BJ (cell line): ENCODE measurements around the gene ULK1. TPM values are rescaled to one million over a fixed set of nuclear protein-coding genes. Genes with fewer than 3 reads are reported as not detected.
A peak's percentile ranks its signal among the peaks of the same experiment; 100 is the strongest.

ENCODE experiments used
- CTCF ChIA-PET: fragments of 350-600 bp; formaldehyde crosslinking; extraction: SDS; loops from one replicate; lab custom pipeline; 2021; ENCODE audit warnings: antibody characterized with exemption, inconsistent platforms; lab: Yijun Ruan, JAX
- POLR2A ChIA-PET: fragments of 300-600 bp; sonication (Branson Sonifier 250); formaldehyde crosslinking; extraction: SDS; loops from one replicate; lab custom pipeline; 2021; ENCODE audit warnings: antibody characterized with exemption; lab: Charles Lee
- DNase-seq: peaks from one replicate; pipeline ENCODE4 v3.0.0-alpha.2; 2011; ENCODE audit warnings: low read depth
- H3K27me3 ChIP-seq: 2 replicates; pipeline ENCODE4 v1.6.0; 2011; ENCODE audit warnings: low read length; ENCODE audit not compliant: control insufficient read depth, insufficient read depth
- H3K36me3 ChIP-seq: 2 replicates; pipeline ENCODE4 v1.5.1; 2011; ENCODE audit warnings: low read length; ENCODE audit not compliant: control insufficient read depth, insufficient read depth
- H3K4me3 ChIP-seq: 2 replicates; pipeline ENCODE4 v1.5.1; 2011; ENCODE audit warnings: low read depth, mild to moderate bottlenecking, control low read depth, low read length
- polyA plus RNA-seq: library from polyadenylated mRNA; depleted of rRNA; stranded (reverse); fragments of >200 nt; gene quantifications from 2 replicates; pipeline ENCODE4 v1.2.3, GENCODE V29; 2011
- TF ChIP-seq, protein P1 (sequence below): IDR thresholded peaks from 2 replicates; pipeline ENCODE4 v1.5.1; 2011; ENCODE audit warnings: low read depth, mild to moderate bottlenecking, control low read depth, inconsistent platforms, low read length, moderate library complexity; ENCODE audit not compliant: insufficient read depth

The ULK1 gene
- polyA plus RNA-seq, 1 experiment, result 13.7 TPM

DNA sequence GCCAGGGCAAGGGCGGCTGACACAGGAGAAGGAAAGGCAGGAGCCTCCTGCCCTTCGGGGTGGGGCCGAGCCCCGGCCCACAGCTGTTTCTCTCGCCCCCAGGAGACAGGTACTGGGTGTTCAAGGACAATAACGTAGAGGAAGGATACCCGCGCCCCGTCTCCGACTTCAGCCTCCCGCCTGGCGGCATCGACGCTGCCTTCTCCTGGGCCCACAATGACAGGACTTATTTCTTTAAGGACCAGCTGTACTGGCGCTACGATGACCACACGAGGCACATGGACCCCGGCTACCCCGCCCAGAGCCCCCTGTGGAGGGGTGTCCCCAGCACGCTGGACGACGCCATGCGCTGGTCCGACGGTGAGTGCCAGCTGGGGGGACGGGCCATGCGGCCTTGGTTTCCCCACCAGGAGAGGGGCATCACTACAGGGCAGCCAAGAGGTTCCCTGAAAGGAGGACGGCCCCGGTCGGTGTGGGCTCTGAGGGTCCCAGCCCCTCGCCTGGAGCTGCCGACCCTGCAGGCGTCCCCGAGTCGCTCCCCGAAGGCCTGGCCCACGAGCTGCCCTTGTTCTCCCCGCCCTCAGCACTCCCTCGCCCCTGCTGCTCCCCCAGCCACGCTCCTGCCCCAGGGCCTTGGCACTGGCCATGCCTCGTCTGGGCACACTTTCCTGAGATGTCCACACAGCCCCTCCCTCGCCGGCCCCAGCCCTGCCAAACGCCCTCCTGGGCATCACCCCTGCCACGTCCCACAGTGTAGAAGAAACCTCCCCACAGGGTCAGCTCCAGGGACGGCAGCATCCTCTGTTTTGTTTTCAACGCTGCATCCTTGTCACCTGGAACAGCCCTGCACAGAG lies 44.5 kb upstream of the ULK1 start:
- TF ChIP-seq, protein P1, sequence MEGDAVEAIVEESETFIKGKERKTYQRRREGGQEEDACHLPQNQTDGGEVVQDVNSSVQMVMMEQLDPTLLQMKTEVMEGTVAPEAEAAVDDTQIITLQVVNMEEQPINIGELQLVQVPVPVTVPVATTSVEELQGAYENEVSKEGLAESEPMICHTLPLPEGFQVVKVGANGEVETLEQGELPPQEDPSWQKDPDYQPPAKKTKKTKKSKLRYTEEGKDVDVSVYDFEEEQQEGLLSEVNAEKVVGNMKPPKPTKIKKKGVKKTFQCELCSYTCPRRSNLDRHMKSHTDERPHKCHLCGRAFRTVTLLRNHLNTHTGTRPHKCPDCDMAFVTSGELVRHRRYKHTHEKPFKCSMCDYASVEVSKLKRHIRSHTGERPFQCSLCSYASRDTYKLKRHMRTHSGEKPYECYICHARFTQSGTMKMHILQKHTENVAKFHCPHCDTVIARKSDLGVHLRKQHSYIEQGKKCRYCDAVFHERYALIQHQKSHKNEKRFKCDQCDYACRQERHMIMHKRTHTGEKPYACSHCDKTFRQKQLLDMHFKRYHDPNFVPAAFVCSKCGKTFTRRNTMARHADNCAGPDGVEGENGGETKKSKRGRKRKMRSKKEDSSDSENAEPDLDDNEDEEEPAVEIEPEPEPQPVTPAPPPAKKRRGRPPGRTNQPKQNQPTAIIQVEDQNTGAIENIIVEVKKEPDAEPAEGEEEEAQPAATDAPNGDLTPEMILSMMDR, result no peak
- CTCF ChIA-PET, result interaction anchor here (0.6 to 2.1 kb wide), 3 partner anchors 142 to 279 kb away, joined by 3 to 9 read pairs (median 3); no protein-coding TSS in a partner anchor
- Histone ChIP-seq H3K36me3 (peaks cover 8% of the 10 kb centered on the region), H3K4me3 (no peak overlapping the region), H3K27me3 (no peaks in the 10 kb centered on the region)
- POLR2A ChIA-PET, result no interaction called here
- no peak for DNase-seq

DNA sequence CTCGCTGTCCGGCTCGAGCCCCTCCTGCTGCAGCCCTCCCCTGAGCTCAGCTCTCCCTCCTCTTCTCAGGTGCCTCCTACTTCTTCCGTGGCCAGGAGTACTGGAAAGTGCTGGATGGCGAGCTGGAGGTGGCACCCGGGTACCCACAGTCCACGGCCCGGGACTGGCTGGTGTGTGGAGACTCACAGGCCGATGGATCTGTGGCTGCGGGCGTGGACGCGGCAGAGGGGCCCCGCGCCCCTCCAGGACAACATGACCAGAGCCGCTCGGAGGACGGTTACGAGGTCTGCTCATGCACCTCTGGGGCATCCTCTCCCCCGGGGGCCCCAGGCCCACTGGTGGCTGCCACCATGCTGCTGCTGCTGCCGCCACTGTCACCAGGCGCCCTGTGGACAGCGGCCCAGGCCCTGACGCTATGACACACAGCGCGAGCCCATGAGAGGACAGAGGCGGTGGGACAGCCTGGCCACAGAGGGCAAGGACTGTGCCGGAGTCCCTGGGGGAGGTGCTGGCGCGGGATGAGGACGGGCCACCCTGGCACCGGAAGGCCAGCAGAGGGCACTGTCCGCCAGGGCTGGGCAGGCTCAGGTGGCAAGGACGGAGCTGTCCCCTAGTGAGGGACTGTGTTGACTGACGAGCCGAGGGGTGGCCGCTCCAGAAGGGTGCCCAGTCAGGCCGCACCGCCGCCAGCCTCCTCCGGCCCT lies 43.4 kb upstream of the ULK1 start:
- Histone ChIP-seq H3K36me3 (peaks cover 6% of the 10 kb centered on the region; the same call in 1 of the 2 replicates), H3K4me3 (no peak overlapping the region), H3K27me3 (no peaks in the 10 kb centered on the region)
- CTCF ChIA-PET, result interaction anchor here (0.6 to 2.1 kb wide), 7 partner anchors 11 to 280 kb away, joined by 3 to 9 read pairs (median 3); no protein-coding TSS in a partner anchor
- TF ChIP-seq, protein P1, result peak; percentile 58
- POLR2A ChIA-PET, result no interaction called here
- no peak for DNase-seq

DNA sequence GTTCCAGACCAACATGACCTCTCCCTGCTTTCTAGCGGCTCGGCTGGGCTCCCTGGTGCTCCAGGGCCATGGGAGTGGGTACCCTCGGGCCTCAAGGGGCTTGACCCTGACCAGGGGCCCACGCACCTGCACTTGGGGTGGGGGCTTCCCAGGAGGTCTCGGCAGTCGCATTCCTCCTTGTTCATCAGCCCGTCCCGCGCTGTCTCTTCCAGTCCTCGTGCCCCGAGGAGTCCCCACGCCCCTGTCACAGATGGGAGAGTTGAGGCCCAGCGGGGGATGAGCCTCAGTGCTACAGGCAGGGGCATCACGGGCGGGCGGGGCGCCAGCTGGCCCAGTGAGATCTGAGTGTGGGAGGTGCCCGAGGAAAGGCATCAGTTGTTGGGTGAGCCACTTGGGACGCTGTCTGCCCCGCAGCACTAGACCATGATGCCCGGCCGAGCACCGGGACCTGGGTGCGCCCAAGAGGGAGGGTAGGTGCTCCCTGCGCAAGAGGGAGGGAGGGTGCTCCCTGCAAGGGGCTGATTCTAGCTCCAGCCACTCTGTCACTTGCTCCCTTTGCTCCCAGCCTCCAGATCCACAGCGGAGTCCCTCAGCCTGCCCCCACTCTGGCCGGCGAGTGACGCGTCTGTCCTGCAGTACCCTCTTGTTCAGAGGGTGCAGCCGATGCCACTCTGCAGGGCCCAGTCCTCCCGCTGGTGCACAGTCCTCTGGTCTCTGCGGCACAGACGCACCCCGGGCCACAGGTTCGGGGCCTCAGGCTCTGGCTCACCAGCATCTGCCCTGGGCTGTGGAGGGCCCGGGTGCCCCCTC lies 42.5 kb upstream of the ULK1 start:
- Histone ChIP-seq H3K4me3 (no peak overlapping the region), H3K36me3 (peaks cover 4% of the 10 kb centered on the region; the same call in 1 of the 2 replicates), H3K27me3 (no peaks in the 10 kb centered on the region)
- DNase-seq, result no peak
- ChIA-PET CTCF (interaction anchor here (0.6 to 2.1 kb wide), 6 partner anchors 12 to 150 kb away, joined by 3 to 9 read pairs (median 3); no protein-coding TSS in a partner anchor), POLR2A (no interaction called here)
- TF ChIP-seq, protein P1, result no peak

DNA sequence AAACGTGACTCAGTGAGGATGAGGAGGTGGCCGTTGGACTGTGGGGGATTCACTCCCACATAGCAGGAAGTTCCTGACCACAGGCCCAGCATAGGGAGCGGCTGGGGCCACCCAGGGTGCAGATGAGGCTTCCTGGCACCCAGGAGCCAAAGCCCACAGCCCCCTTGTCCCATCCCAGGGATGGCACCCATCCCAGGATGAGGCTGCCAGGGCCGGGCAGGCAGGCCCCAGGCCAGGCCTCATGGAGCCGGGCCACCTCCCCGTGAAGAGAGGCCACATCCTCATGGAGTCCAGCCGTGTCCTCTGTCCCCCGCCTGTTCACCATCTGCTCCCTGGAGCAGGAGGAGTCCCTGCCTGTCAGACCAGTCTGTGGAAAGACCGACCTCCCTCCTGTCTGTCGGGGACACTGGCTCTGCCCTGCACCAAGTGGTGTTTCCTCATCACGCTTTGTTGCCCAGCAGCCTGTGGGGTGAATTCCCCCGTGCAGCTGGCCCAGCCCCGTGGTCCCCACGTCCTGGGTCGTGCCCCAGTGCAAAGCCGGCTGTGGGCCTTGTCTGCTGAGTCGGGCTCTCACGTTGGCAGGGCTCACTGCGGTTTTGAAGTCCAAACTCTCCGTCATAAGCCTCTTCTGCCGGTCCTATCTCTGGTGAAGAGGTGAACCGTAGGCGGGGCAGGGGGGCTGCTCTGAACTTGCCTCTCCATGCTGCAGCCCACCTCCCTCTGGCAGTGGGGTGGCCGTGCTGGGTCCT lies 41.7 kb upstream of the ULK1 start:
- CTCF ChIA-PET, result no interaction called here
- DNase-seq, result no peak
- Histone ChIP-seq H3K27me3 (no peaks in the 10 kb centered on the region), H3K36me3 (peaks cover 4% of the 10 kb centered on the region; the same call in 1 of the 2 replicates), H3K4me3 (no peak overlapping the region)
- POLR2A ChIA-PET, result no interaction called here
- TF ChIP-seq, protein P1, result no peak
